ENCODE results near the gene ADGRL3.
"Not testable (repeated sequence)": the region's sequence is repeated elsewhere in the genome, so short reads cannot be mapped to it uniquely, and the experiment has no call there.

ADGRL3 gene

DNA sequence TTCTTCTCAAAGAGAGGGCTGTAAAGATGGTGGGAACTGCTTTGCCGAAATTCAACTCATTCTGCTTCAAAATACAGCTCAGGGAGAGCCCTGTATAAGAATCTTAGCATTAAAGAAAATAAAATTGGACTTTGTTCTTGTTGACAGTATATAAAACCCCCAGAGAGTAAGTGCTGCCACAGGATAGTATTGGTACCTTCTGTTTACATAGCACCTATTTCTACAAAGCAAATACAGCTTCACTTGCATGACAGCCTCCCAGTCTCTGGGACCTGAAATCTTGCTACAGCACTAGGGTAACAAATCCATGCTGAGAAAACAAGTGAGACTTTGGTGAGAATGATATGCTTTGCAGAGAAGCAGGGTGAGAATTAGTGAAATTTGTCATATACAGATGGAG, 428.6 kb downstream of the ADGRL3 start:
- no peak for DNase-seq (ENCODE audit: low read depth, low spot score)

DNA sequence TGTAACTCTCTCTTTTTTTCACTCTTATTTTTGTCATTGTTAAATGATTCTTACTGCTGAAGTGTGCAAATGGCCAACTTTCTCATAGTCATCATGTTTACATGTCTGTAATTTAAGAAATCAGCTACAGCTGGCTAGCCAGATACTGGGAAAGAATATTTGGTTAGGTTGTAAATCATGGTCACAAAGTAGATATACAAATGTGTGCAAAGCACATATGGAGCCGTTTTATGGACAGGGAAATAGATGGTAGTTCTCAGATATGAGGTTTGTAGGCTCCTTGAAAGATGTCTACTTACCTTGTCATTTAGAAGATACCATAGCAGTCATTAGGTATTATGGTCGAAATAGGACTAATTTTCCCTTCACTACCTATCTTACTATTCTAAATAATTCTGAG, 430.4 kb downstream of the ADGRL3 start:
- DNase-seq (ENCODE audit: low read depth, low spot score): no peak

DNA sequence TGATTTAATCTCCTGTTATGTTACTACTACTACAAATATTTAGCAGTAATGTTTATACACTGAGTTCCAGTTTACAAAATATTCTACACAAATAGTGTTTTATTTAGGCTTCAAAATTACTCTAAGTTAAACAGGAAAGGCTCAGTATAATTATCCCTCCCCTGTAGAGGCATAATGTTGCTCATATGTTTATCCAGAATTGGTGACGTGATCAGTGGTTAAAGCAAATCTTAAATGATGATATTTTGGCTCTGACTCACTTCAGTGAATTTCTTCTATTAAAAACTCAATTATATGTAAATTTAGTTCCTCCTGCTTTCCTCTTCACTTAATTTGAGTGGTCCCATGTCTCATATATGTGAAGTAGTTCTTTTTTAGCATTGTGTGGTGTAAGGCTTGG, 438.5 kb downstream of the ADGRL3 start:
- no peak for DNase-seq (ENCODE audit: low read depth, low spot score)

DNA sequence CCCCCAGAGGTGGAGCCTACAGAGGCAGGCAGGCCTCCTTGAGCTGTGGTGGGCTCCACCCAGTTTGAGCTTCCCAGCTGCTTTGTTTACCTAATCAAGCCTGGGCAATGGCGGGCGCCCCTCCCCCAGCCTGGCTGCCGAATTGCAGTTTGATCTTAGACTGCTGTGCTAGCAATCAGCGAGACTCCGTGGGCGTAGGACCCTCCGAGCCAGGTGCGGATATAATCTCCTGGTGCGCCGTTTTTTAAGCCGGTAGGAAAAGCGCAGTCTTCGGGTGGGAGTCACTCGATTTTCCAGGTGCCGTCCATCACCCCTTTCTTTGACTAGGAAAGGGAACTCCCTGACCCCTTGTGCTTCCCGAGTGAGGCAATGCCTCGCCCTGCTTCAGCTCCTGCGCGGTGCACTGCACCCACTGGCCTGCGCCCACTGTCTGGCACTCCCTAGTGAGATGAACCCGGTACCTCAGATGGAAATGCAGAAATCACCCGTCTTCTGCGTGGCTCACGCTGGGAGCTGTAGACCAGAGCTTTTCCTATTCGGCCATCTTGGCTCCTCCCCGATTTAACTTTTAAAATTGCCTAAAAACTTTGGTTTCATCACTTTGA, 446.7 kb downstream of the ADGRL3 start:
- DNase-seq (ENCODE audit: low read depth, low spot score): not testable (repeated sequence)

DNA sequence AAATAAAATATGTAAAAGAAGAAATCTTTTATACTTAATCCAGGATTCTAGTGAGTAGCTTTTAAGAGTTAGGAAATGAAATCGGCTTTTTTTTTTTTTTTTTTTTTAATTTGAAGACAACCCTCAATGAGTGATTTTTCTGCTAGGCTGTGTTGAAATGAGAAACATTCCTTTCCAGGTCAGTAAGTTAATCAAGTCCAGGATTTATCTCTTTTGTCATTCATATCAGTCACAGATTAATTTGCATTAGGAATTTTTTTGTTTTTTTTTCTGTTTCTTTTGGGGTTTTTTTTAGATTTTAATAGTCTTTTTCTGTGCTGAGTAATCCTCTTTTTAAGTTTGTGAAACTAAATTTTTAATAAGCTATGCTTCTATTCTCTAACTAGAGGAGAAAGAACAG, 448.1 kb downstream of the ADGRL3 start:
- DNase-seq (ENCODE audit: low read depth, low spot score): no peak

DNA sequence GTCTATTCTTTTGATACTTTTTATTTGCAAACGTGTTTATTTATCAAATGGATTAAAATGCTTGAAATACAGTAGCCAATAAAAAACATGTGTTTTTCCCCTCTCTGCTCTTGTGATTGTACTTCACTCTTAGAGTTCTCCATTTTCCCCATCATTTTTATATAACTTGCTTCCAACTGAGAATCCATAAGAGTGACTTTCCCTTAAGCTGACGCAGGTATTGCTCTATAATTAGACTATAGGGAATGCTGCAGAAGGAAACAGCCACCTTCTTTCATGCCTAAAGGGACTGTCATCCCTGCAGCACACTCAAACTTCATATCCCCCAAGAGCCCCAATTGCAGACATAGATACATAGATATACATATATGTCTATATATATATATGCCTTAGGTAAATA, 456.9 kb downstream of the ADGRL3 start:
- no peak for DNase-seq (ENCODE audit: low read depth, low spot score)

DNA sequence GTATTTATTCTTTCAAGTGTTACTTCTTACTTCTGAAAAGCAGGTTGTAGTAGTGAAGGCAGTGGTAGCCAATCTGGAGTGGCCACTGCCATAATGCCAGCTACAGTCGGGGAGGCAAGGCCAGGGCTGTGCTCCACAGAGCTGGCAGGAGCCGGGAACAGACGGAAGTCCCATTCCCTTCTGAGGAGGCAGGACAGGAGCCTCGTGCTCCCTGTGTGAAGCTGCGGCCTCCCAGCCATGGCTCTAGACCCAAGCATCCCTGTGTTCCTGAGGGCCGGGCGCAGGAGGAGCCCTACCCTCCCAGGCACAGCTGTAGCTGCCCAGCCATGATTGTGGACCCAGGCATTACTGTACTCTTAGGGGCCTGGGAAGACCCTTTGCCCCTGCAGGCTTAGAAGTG, 461.8 kb downstream of the ADGRL3 start:
- no peak for DNase-seq (ENCODE audit: low read depth, low spot score)

DNA sequence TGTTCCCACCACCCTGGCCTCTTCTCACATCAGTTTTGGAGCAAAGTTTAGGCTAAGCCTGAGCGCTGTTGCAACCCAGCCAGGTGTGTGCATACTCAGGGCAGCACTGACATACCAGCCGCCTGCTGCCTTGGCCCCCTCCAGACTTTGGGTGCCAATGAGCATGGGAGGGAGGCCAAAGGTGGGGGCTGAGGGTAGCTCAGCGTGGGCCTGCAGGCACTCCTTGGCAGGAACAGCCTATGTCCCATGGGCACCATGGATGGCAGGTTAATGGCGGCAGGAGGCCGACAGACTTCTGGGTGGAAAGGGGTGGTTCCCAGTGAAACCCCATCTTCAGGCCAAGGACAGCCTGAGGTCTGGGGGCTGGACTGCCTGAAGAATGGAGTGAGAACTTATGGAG, 462.2 kb downstream of the ADGRL3 start:
- DNase-seq (ENCODE audit: low read depth, low spot score): no peak

DNA sequence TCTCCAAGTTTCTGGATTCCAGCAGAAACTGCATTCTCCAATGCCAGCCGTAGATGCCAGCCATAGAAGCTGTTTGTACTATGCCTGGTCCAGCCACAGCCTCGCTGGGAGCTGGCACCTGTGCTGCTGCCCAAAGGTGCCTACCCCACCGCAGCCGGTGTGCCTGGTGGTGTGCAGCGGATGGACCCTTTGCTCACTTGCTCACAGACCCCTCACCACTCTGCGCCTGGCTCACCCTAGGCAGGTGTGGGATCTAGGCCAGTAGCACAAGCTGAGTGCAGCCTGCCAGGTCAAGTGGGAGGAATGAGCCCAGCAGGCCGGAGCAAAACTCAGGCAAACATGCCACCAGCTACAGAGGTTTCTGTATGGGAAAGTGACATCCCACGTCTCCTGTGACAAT, 463.2 kb downstream of the ADGRL3 start:
- no peak for DNase-seq (ENCODE audit: low read depth, low spot score)

DNA sequence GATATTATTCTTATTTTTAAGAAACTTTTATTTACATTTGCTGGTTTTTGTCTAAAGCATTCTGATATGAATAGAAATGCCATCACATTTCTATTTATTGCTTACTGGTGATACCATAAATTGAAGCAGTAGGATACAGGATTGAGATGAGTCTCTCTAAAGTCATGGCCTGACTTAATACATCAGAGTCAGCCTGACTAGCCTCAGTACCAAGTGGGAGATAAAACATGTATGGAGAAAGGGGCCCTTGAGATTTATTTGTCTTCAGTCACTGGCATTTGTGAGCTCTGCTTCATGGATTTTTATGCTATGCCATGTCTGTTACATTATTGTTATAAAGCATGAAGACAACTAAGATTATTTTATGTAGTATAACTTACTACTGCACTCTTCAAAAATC, 465.5 kb downstream of the ADGRL3 start:
- DNase-seq (ENCODE audit: low read depth, low spot score): no peak

DNA sequence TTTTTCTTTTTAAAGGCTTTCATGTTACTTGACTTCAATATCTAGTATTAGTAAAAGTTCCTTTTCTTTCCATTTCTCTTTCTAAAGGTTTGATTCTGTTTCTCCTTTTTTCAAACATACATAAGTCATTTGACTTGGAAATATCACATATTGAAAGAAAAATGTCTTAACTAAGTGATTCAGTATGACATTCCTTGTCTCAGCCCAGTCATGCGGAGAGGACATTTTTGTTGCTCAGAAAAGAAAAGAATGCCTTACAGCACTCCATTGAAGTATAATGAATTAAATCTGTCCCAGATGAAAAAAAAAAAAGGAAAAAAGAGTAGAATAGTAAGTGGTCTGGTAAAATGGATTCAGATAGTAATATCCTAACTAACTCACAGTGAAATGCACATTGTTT, 466.1 kb downstream of the ADGRL3 start:
- DNase-seq (ENCODE audit: low read depth, low spot score): no peak

DNA sequence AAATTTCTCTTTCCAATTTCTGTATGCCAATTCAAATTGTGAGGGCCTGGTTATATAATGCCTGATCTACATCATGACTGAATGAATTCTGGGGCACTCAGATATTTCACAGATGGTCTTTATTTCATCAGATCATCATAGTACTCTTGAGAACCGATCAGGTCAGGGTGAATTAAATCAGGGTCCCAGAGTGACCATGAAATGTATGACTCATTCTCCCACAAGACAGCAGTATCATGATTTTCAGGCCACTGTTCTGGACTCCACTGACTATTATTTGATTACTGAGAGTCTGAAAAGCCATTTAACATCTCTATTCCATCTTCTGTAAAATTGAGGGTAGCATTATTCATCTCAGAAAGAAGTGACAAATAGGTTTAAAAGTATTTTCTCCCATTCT, 471.5 kb downstream of the ADGRL3 start:
- no peak for DNase-seq (ENCODE audit: low read depth, low spot score)

DNA sequence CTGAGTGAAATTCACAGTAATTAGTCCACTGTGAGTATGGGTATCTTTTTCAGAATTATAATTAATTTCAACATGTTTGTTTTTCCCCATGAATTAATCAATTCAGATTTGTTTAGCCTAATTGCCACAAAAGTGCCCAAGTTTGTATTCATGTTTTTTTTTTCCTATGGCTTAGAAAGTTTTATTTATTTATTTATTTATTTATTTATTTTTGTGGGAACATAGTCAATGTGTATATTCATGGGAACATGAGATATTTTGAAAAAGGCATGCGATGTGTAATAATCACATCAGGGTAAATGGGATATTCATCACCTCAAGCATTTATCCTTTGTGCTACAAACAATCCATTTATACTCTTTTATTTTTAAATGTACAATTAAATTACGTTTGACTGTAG, 475.3 kb downstream of the ADGRL3 start:
- DNase-seq (ENCODE audit: low read depth, low spot score): no peak

DNA sequence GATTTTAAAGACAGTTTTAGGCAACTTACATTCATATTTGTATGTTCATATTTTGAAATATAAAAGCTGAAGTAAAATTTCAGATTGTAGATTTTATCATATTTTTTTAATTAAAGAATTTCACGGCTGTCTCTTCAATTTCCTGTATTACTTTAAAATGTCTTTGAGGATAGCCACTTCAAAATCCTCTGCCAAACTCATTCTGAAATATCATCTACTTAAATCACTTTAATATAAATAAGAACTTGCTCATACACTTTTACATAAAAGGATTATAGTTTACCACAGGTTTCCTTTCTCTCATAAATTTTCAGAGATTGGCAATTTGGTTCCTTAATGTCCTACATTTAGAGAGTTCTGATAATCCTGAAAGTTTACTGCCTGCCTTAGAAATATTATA, 478.2 kb downstream of the ADGRL3 start:
- no peak for DNase-seq (ENCODE audit: low read depth, low spot score)

DNA sequence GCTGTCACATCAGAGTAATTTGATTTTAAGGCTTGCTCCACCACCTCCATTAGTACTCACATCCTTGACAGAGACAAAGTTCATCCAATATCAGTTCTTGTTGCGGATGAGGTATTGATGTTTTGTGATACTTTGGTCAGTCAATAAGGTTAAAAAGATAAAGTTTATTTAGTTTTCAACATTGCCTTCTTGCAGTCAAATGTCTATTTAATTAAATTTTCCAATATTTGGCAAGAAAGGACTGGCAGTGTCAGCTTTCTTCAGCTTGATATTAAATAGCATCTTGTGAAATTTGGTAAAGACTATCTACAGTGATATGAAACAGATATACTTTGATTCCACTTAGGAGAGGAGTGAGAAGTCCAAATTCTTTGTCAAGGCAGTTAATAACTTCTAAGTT, 493.4 kb downstream of the ADGRL3 start:
- DNase-seq (ENCODE audit: low read depth, low spot score): no peak

DNA sequence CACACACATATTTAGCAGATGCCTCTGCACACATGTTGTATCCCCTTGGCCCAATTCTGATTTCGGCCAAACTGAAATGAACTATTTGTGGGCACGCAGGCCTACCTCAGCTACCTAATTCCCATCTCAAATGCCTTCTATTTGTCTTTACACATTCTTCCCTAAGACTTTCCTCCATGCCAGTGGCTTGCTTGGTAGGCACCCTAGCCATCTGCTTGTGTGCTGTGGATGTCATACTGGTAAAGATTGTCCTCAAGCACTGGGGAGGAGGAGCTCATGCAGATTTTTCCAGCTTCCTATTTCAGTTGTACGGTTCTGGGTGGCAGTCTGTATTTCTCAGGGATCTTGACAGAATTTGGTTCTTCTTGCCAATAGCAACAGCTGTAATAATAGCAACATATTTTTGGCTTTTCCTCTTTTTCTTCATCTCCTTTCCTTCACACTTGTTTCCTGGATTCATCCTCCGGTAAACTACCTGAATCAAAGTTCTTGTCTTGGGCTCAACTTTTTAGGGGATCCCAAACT, 514.3 kb downstream of the ADGRL3 start:
- no peak for DNase-seq (ENCODE audit: low read depth, low spot score)

DNA sequence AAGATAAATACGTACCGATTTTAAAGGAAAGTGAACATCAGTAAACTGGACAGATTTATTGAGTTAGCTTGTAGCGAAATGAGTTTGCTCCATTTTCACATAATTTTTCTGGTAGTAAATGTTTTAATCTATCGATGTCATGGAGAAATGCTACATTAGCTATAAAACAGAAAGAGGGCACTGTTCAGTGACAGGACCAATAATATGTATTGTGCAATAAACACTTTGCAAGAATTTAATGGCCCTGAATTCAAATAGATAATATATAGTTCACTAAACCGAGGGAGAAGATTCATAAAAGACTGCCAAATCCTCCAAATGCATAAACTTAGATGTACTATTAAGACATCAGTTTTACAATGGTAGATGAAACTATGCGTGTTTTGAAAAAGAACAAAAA, 516.3 kb downstream of the ADGRL3 start:
- DNase-seq (ENCODE audit: low read depth, low spot score): no peak

DNA sequence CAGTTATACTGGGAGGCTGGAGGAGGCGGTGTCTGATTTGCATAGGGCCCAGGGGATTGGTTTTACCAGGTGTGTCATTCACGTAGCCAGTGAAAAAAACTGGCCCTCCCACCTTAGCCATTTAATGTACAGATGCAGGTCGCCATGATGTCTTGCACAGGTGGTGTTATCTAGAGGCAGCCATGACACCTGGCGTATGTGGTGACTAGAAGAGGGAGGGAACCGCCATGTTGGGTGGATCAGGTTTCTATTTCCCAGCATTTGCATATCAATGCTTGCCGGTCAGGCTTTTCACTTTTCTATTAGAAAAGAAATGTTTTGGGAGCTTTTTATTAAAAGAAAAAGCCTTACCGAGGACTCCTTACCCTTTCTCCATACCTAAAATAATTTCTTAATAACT, 523.4 kb downstream of the ADGRL3 start:
- no peak for DNase-seq (ENCODE audit: low read depth, low spot score)

DNA sequence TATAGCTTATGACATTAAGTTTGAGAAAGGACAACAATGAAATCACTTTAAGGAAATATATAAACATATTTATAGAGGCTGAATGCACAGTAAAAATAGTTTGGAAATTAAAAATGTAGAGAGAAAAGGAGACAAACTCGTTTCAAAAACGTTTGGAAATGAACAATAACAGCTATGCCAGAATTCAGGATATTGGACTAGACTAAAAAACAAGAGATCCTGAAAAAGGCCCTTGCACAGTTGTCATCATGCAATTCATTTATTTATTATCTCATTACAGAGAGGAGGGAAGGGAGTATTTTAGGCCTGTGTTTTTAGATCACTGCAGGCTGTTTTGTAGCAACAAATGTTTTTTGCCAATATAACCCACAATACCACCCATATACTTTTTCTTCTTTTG, 527.2 kb downstream of the ADGRL3 start:
- no peak for DNase-seq (ENCODE audit: low read depth, low spot score)

DNA sequence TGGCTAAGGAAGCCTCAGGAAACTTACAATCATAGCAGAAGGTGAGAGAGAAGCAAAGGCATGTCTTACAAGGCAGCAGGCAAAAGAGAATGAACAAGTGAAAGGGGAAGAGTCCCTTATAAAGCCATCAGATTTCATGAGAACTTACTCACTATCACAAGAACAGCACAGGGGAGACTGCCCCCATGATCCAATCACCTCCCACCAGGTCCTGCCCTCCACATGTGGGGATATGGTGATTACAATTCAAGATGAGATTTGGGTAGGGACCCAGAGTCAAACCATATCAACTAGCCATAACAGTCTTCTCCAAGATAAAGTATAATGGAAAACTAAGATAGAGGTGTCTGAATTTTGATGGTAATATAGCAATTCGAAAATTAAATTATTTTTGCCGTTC, 534.3 kb downstream of the ADGRL3 start:
- no peak for DNase-seq (ENCODE audit: low read depth, low spot score)

DNA sequence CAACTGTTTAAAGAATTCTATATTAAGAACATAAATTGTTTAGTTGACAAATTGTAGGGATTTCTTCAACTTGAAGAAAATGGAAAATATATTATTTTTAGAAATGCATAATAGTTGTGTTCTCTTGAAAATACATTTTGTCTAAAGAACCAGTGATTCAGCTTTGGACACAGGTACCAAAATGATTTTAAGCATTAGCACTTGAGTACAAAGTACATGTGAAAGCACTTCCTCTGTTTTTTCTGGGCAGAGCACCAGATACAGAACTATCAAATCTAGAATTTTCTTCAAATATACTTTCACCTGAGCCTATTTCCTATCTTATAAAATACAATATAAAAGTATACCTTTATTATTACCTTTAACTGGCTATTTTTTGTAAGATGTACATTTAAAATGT, 539.8 kb downstream of the ADGRL3 start:
- DNase-seq (ENCODE audit: low read depth, low spot score): no peak

DNA sequence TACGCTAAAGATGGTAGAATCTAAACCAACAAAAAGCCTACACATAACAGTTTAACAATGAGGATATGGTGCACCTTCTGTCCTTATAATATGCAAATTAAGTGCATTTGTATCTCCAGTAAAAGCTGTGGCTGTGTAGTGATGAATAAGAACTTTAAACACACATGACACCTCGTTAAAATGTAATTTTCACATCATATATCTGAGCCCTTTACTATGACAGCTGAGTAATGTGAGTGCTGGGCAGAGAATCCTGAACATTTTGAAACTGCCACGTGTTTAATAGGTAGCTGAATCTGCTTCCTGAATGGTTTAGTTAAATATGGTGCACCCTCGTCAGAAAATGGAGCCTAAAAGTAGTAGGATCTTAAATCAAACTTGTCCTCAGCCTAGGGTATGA, 540.8 kb downstream of the ADGRL3 start:
- DNase-seq (ENCODE audit: low read depth, low spot score): no peak

DNA sequence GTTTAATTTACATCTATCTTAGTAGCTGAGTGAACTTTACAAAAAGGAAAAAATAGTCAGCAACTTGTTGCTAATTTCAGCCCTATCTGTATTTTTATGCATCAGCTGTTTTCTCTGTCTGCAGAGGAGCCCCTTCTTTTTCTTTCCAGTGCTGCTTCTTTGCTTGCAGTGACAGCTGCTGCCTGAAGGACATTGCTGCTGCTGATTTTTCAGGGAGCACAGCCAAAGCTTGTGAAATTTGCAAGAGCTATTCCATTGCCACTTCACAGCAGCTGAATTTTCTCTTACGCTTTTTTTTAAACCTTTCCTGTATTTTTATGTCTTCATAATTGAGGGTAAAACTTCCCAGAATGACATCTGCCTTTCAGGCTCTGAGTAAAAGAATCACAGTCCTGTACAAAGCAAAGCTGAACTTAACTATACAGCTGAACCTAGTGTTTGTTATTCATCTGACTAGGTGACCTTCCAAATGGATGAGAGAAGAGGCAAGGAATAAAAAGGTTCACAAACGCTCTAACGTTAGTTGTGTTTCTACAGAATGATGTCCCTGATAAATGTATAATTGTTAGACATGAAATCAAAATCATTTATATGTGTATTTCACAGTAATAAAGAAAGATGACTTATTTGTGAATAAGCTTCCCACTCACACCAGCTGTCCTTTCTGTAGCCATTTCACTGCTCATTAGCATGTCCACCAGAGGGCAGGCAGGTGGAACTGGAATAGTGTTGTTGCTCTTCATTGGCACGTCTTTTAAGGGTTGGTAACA, 541.4 kb downstream of the ADGRL3 start:
- DNase-seq (ENCODE audit: low read depth, low spot score): no peak

DNA sequence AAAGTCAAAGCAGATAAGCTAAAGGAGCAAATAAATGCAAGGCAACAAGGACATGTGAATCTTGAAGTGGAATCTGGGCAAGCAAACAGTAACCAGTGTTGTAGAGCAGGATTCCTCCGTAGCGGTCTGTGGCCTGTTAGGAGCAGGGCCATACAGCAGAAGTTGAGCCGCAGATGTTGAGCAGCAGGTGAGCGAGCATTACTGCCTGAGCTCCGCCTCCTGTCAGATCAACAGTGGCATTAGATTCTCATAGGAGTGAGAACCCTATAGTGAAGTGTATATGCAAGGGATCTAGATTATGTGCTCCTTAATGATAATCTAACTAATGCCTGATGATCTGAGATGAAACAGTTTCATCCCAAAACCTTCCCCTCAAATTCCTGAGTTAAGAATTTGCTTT, 550.7 kb downstream of the ADGRL3 start:
- DNase-seq (ENCODE audit: low read depth, low spot score): no peak

Measured in brain pericyte (primary cell).